Head of caudate nucleus (tissue), 42 donors: ENCODE data around the gene DYNC1I1.

ENCODE experiments used
- DNase-seq, 42 donors: peaks; one replicate each; pipeline versions ENCODE4 v3.0.0 to v3.0.0-alpha.2; 2020 to 2021; ENCODE audit warnings: mixed read lengths in 7 of 42
- intact Hi-C: fragments of 100-400 bp; cut with DNase I; formaldehyde crosslinking; loops from one replicate; pipeline ENCODE4 v1.15.0; 2022

The DYNC1I1 gene

GRCh38 chr7:95772298-95772770 lies at the start of gene DYNC1I1:
Gene DYNC1I1, plus strand, starts transcription at chr7:95772554. Its CDS starts 32,176 bp downstream, at chr7:95804730.
- intact Hi-C loops: no loop called here

GRCh38 chr7:95723583-95724180 lies 48.7 kb upstream of the DYNC1I1 start:
- DNase-seq: peak in 38 of 42 donors; percentile 10 to 77 (median 52)
- intact Hi-C loops: loop anchor here (5.0 kb wide), 1 partner anchor 149 kb away; no protein-coding TSS in a partner anchor

More at GRCh38 chr7:95772298-95772770, at the start of gene DYNC1I1:
- peak; percentile 53 to 92 (median 84) for DNase-seq

GRCh38 chr7:95725205-95725604 lies 47.1 kb upstream of the DYNC1I1 start:
- peak in 1 of 42 donors; percentile 42 for DNase-seq
- intact Hi-C loops: no loop called here

GRCh38 chr7:95730493-95731280 lies 41.7 kb upstream of the DYNC1I1 start:
- DNase-seq: peak in 20 of 42 donors; percentile 9 to 79 (median 48)
- intact Hi-C loops: no loop called here

- DNase-seq: no peak
- intact Hi-C loops: no loop called here
Observed at GRCh38 chr7:95736635-95737034, 35.7 kb upstream of the DYNC1I1 start.

- intact Hi-C loops: no loop called here
- peak in 2 of 42 donors; percentile 10 to 23 for DNase-seq
Observed at GRCh38 chr7:95737828-95738505, 34.4 kb upstream of the DYNC1I1 start.

GRCh38 chr7:95749044-95749443 lies 23.3 kb upstream of the DYNC1I1 start:
- intact Hi-C loops: no loop called here
- DNase-seq: no peak

- no peak for DNase-seq
- intact Hi-C loops: no loop called here
Observed at GRCh38 chr7:95749515-95749914, 22.8 kb upstream of the DYNC1I1 start.

GRCh38 chr7:95753440-95753839 lies 18.9 kb upstream of the DYNC1I1 start:
- no peak for DNase-seq
- intact Hi-C loops: no loop called here

- DNase-seq: no peak
- intact Hi-C loops: no loop called here
Observed at GRCh38 chr7:95755277-95755934, 16.9 kb upstream of the DYNC1I1 start.

- no peak for DNase-seq
- intact Hi-C loops: no loop called here
Observed at GRCh38 chr7:95758187-95758586, 14.2 kb upstream of the DYNC1I1 start.

GRCh38 chr7:95766086-95766485 lies 6.3 kb upstream of the DYNC1I1 start:
- intact Hi-C loops: no loop called here

GRCh38 chr7:95766657-95767056 lies 5.7 kb upstream of the DYNC1I1 start:
- intact Hi-C loops: no loop called here
- no peak for DNase-seq

More at GRCh38 chr7:95766086-95766485, 6.3 kb upstream of the DYNC1I1 start:
- no peak for DNase-seq

- DNase-seq: peak in 39 of 42 donors; percentile 14 to 69 (median 35)
- intact Hi-C loops: no loop called here
Observed at GRCh38 chr7:95772771-95773581, 622 bp downstream of the DYNC1I1 start.

- intact Hi-C loops: no loop called here
- DNase-seq: no peak
Observed at GRCh38 chr7:95776561-95777185, 4.3 kb downstream of the DYNC1I1 start.

GRCh38 chr7:95777269-95777668 lies 4.9 kb downstream of the DYNC1I1 start:
- no peak for DNase-seq

GRCh38 chr7:95780665-95781064 lies 8.3 kb downstream of the DYNC1I1 start:
- intact Hi-C loops: no loop called here
- DNase-seq: no peak

More at GRCh38 chr7:95777269-95777668, 4.9 kb downstream of the DYNC1I1 start:
- intact Hi-C loops: no loop called here
